Activated CD8-positive, alpha-beta T cell treated with anti-CD3 and anti-CD28 coated beads for 36 hours (primary cell): ENCODE measurements around the gene USP43. TPM values are rescaled to one million over a fixed set of nuclear protein-coding genes. Genes with fewer than 3 reads are reported as not detected.

ENCODE experiments used
- ATAC-seq: fragments of 200-7000 bp; cut with Tn5 transposase; one replicate; pipeline ENCODE4 v1.10.0; 2021; ENCODE audit warnings: mild to moderate bottlenecking, moderate library complexity
- CTCF ChIA-PET: fragments of 350-600 bp; sonication (Branson Sonifier 250); formaldehyde crosslinking; loops from one replicate; lab custom pipeline; 2021; ENCODE audit warnings: antibody characterized with exemption; lab: Charles Lee
- POLR2A ChIA-PET: fragments of 350-600 bp; sonication (Branson Sonifier 250); formaldehyde crosslinking; loops from one replicate; lab custom pipeline; 2021; ENCODE audit warnings: antibody characterized with exemption; lab: Charles Lee
- DNase-seq: peaks from one replicate; pipeline ENCODE4 v3.0.0-alpha.2; 2020
- H3K27ac Mint-ChIP-seq: one replicate; pipeline ENCODE4 v1.8.0; 2021; ENCODE audit warnings: mild to moderate bottlenecking, mixed read lengths
- H3K27me3 Mint-ChIP-seq: one replicate; pipeline ENCODE4 v1.8.0; 2021; ENCODE audit warnings: mixed read lengths
- H3K36me3 Mint-ChIP-seq: one replicate; pipeline ENCODE4 v1.8.0; 2021; ENCODE audit warnings: low read depth, mixed read lengths
- H3K4me1 Mint-ChIP-seq: one replicate; pipeline ENCODE4 v1.8.0; 2021; ENCODE audit warnings: low read depth, mixed read lengths
- H3K4me3 Mint-ChIP-seq: one replicate; pipeline ENCODE4 v1.8.0; 2021; ENCODE audit warnings: mild to moderate bottlenecking, moderate library complexity, mixed read lengths
- H3K9me3 Mint-ChIP-seq: one replicate; pipeline ENCODE4 v1.8.0; 2021; ENCODE audit warnings: mixed read lengths
- intact Hi-C: fragments of 100-400 bp; cut with micrococcal nuclease; formaldehyde crosslinking; loops from one replicate; pipeline ENCODE4 v1.10.0; 2022
- total RNA-seq, 2 experiments: library from RNA; stranded (reverse); gene quantifications; one replicate each; pipeline ENCODE4 v1.2.3, GENCODE V29; 2021
- TF ChIP-seq, protein P1 (sequence below): fragments of 200-600 bp; IDR thresholded peaks from one replicate; pipeline ENCODE4 v1.8.0; 2022; ENCODE audit warnings: antibody characterized with exemption, mild to moderate bottlenecking

USP43 gene
- total RNA-seq, 2 experiments from 2014 or later: 0.38 to 0.43 TPM

DNA sequence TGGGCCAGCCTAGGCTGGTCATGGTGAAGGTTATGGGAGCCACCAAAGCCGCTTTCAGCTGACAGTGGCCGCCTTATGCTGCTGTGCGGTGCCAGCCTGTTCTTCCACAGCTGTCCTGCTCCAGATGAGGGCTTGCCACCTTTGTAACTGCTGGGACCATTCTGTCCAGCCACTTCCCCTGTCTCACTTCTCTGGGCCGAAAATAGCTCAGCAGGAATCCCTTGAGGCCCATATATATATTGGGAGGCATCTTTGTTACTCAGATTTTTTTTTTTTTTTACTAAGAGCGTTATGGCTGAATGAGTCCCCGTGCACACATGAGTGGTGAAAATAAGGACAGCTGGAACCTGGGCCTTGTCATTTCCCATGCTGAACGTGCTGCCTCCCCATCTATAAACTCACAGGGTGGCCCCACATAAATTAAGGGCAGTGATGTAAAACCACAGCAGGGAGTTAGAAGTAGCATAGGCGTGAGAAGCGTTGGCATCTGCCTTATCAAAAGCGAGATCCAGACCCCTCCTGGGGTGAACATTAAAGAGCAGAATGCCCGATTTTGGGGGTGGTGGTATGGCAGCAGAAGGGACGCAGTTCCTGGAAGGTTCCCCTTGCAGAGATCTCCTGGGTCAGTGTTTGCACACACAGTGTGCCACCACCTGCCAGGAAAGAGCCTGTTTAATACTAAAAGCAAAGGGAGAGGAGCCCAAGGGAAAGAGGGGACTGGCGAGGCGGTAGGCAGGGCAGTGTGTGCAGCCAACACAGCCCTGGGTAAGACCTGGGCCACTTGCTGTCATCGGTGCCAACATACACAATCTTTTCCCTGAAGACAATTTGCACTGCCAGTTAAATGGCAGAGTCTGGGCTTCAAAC, 57.8 kb downstream of the USP43 start:
- Mint-ChIP-seq H3K27ac (no peak overlapping the region), H3K4me3 (no peak overlapping the region), H3K27me3 (no peaks in the 10 kb centered on the region), H3K4me1 (peaks cover 2% of the 10 kb centered on the region), H3K9me3 (no peaks in the 10 kb centered on the region), H3K36me3 (no peaks in the 10 kb centered on the region)
- no peak for ATAC-seq
- no peak for DNase-seq
- CTCF ChIA-PET: no interaction called here
- TF ChIP-seq, protein P1, sequence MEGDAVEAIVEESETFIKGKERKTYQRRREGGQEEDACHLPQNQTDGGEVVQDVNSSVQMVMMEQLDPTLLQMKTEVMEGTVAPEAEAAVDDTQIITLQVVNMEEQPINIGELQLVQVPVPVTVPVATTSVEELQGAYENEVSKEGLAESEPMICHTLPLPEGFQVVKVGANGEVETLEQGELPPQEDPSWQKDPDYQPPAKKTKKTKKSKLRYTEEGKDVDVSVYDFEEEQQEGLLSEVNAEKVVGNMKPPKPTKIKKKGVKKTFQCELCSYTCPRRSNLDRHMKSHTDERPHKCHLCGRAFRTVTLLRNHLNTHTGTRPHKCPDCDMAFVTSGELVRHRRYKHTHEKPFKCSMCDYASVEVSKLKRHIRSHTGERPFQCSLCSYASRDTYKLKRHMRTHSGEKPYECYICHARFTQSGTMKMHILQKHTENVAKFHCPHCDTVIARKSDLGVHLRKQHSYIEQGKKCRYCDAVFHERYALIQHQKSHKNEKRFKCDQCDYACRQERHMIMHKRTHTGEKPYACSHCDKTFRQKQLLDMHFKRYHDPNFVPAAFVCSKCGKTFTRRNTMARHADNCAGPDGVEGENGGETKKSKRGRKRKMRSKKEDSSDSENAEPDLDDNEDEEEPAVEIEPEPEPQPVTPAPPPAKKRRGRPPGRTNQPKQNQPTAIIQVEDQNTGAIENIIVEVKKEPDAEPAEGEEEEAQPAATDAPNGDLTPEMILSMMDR: no peak
- POLR2A ChIA-PET: interaction anchor here (0.6 kb wide), 1 partner anchor 133 kb away, joined by 3 read pairs; no protein-coding TSS in a partner anchor
- intact Hi-C loops: no loop called here

DNA sequence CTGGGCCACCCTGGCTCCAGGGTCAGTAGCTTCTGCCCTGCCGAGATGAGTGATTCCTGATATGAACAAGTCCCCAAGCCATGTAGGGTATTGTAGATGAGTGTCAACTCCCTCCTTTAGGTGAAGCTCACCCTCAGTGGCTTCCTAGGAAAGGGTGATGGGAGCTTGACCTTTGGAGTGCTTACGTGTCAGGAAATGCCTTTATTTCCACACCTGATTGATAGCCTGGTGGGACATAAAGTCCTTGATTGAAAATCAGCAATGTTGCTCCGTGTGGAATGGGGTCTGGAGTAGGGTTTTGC, 58.4 kb downstream of the USP43 start:
- Mint-ChIP-seq H3K4me3 (no peak overlapping the region), H3K36me3 (no peaks in the 10 kb centered on the region), H3K27ac (no peak overlapping the region), H3K9me3 (no peaks in the 10 kb centered on the region), H3K27me3 (no peaks in the 10 kb centered on the region), H3K4me1 (peaks cover 2% of the 10 kb centered on the region)
- ChIA-PET POLR2A (no interaction called here), CTCF (no interaction called here)
- ATAC-seq (no peak), DNase-seq (no peak)
- intact Hi-C loops: no loop called here
- TF ChIP-seq, protein P1: no peak

DNA sequence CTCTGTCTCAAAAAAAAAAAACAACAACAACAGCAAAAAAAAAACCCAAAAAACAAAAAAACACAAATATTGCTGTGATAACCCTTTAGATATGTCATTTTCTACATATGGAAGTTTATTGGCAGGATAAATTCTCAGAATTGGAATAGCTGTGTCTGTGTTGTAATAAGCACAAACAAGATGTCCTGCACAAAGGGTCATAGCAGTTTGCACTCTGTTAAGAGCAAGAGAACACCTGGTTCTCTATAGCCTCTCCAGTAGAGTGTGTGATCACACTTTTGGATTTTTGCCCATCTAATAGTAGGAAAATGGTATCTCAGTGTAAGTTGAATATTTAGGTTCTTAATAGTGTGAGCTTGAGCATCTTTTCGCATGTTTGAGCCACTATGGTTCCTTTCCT, 60.4 kb downstream of the USP43 start:
- H3K4me1 Mint-ChIP-seq: peaks cover 2% of the 10 kb centered on the region
- ATAC-seq (no peak), DNase-seq (no peak)
- H3K27me3 Mint-ChIP-seq: peaks cover 2% of the 10 kb centered on the region
- H3K36me3 Mint-ChIP-seq: no peaks in the 10 kb centered on the region
- TF ChIP-seq, protein P1: no peak
- POLR2A ChIA-PET: no interaction called here
- no peak overlapping the region for H3K27ac Mint-ChIP-seq
- no peaks in the 10 kb centered on the region for H3K9me3 Mint-ChIP-seq
- CTCF ChIA-PET: no interaction called here
- H3K4me3 Mint-ChIP-seq: no peak overlapping the region
- intact Hi-C loops: no loop called here

DNA sequence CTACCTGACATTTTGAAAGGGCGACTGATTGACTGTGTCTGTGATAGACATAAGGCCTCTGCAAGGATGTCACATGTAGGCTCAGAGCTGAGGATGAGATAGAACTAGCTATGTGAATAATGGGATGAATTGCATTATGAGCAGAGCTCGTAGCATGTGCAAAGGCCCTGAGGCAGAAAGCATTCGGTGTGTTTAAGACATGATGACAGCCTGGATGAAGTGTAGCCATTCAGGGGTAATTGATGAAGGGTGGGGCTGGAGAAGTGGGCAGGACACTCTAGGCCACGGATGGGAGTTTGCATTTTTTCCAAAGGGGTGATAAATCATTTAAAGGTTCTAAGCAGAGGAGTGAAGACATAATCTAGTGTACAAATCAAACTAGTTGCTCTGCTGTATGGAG, 62.6 kb downstream of the USP43 start:
- intact Hi-C loops: no loop called here
- no peaks in the 10 kb centered on the region for H3K36me3 Mint-ChIP-seq
- ATAC-seq (no peak), DNase-seq (no peak)
- TF ChIP-seq, protein P1: no peak
- no peak overlapping the region for H3K27ac Mint-ChIP-seq
- peaks cover 2% of the 10 kb centered on the region for H3K4me1 Mint-ChIP-seq
- H3K27me3 Mint-ChIP-seq: peaks cover 5% of the 10 kb centered on the region
- CTCF ChIA-PET: interaction anchor here (1.3 kb wide), 1 partner anchor 60 kb away, joined by 4 read pairs; no protein-coding TSS in a partner anchor
- POLR2A ChIA-PET: no interaction called here
- H3K9me3 Mint-ChIP-seq: no peaks in the 10 kb centered on the region
- H3K4me3 Mint-ChIP-seq: no peak overlapping the region

DNA sequence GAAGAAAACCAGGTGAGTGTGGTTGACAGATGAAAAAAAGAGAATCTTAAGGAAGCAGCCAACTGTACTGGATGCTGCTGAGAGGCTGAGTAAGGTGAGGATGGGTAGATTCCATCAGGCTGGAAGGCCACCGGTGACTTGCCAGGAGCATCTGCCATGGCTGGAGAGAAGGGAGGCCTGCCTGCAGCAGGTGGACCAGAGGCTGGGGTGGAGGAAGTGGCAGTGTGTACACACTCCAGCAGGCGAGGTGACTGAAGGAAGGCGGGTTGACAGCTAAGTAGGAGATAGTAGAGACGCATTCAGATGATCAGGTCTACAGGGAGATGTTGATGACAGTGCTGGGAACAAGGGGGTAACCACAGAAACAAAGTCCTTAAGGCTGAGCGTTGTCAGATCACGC, 69.5 kb downstream of the USP43 start:
- H3K4me1 Mint-ChIP-seq: no peaks in the 10 kb centered on the region
- ChIA-PET POLR2A (no interaction called here), CTCF (interaction anchor here (1.1 kb wide), 1 partner anchor 53 kb away, joined by 3 read pairs; no protein-coding TSS in a partner anchor)
- intact Hi-C loops: no loop called here
- no peaks in the 10 kb centered on the region for H3K9me3 Mint-ChIP-seq
- H3K4me3 Mint-ChIP-seq: no peak overlapping the region
- DNase-seq (no peak), ATAC-seq (no peak)
- TF ChIP-seq, protein P1: no peak
- H3K27me3 Mint-ChIP-seq: peaks cover 5% of the 10 kb centered on the region
- H3K36me3 Mint-ChIP-seq: no peaks in the 10 kb centered on the region
- no peak overlapping the region for H3K27ac Mint-ChIP-seq
